ENCODE measurements around the gene MRPL40.

GRCh38 chr22:19438298-19438697 lies 6.0 kb downstream of the MRPL40 start:
- no peak for TF ChIP-seq CTCF (IDR thresholded peaks at IDR 0.05)
- TF ChIP-seq POLR2A (IDR thresholded peaks at IDR 0.05): no peak

All from breast epithelium (tissue), 3 donors.